ENCODE data around the gene SSR4.
"Not testable (repeated sequence)": the region's sequence is repeated elsewhere in the genome, so short reads cannot be mapped to it uniquely, and the experiment has no call there.

SSR4 gene

GRCh38 chrX:153806999-153807575, 12.6 kb downstream of the SSR4 start:
- DNase-seq (ENCODE audit: low spot score) = no peak

GRCh38 chrX:153807976-153808375, 13.5 kb downstream of the SSR4 start:
- no peak for DNase-seq (ENCODE audit: low spot score)

- DNase-seq (ENCODE audit: low spot score) = no peak
These were observed 17.8 kb downstream of the SSR4 start for GRCh38 chrX:153812220-153812619.

GRCh38 chrX:153813161-153813560, 18.7 kb downstream of the SSR4 start:
- DNase-seq (ENCODE audit: low spot score) = no peak

- no peak for DNase-seq (ENCODE audit: low spot score)
These were observed 20.3 kb downstream of the SSR4 start for GRCh38 chrX:153814591-153815315.

- DNase-seq (ENCODE audit: low spot score) = peak; percentile 25
These were observed 22.6 kb downstream of the SSR4 start for GRCh38 chrX:153816831-153817690.

GRCh38 chrX:153818064-153818463, 23.6 kb downstream of the SSR4 start:
- not testable (repeated sequence) for DNase-seq (ENCODE audit: low spot score)

- peak; percentile 23 for DNase-seq (ENCODE audit: low spot score)
These were observed 24.3 kb downstream of the SSR4 start for GRCh38 chrX:153818571-153819383.

- DNase-seq (ENCODE audit: low spot score) = no peak
These were observed 25.0 kb downstream of the SSR4 start for GRCh38 chrX:153819384-153820040.

GRCh38 chrX:153820601-153821000, 26.1 kb downstream of the SSR4 start:
- DNase-seq (ENCODE audit: low spot score) = no peak

- no peak for DNase-seq (ENCODE audit: low spot score)
These were observed 26.6 kb downstream of the SSR4 start for GRCh38 chrX:153821066-153821465.

- DNase-seq (ENCODE audit: low spot score) = no peak
These were observed 29.9 kb downstream of the SSR4 start for GRCh38 chrX:153824348-153824747.

- DNase-seq (ENCODE audit: low spot score) = no peak
These were observed 30.6 kb downstream of the SSR4 start for GRCh38 chrX:153825042-153825441.

GRCh38 chrX:153827016-153827415, 32.5 kb downstream of the SSR4 start:
- DNase-seq (ENCODE audit: low spot score) = no peak

- DNase-seq (ENCODE audit: low spot score) = no peak
These were observed 33.4 kb downstream of the SSR4 start for GRCh38 chrX:153827903-153828302.

- no peak for DNase-seq (ENCODE audit: low spot score)
These were observed 33.8 kb downstream of the SSR4 start for GRCh38 chrX:153828308-153828707.

GRCh38 chrX:153828723-153829548, 34.5 kb downstream of the SSR4 start:
- DNase-seq (ENCODE audit: low spot score) = no peak

- DNase-seq (ENCODE audit: low spot score) = no peak
These were observed 35.0 kb downstream of the SSR4 start for GRCh38 chrX:153829549-153829798.

- no peak for DNase-seq (ENCODE audit: low spot score)
These were observed 35.6 kb downstream of the SSR4 start, which contains the start of gene PDZD4 for GRCh38 chrX:153829799-153830639. TSS of gene PDZD4 (minus strand) at chrX:153830544. CDS start at chrX:153830298, 246 bp downstream.

All from CD4-positive, alpha-beta T cell treated with Interleukin-6 at 100 ng/mL for 8 hours (primary cell).